HepG2 (cell line): ENCODE data around the gene ATG4B. TPM values are rescaled to one million over a fixed set of nuclear protein-coding genes. Genes with fewer than 3 reads are reported as not detected.

Experiments
- ATAC-seq: fragments of 200-7000 bp; cut with Tn5 transposase; 3 replicates; pipeline ENCODE4 v1.9.1; 2020; ENCODE audit warnings: mild to moderate bottlenecking, moderate library complexity
- BruUV-seq: library from RNA; stranded (reverse); fragments of 400-500 nt; replicated peaks from 2 replicates; lab custom pipeline; 2021; lab: Mats Ljungman, UMichigan
- CTCF ChIA-PET: fragments of 300-600 bp; formaldehyde crosslinking; extraction: SDS; loops from one replicate; lab custom pipeline; 2021; ENCODE audit warnings: low total read pairs, inconsistent platforms, low intra/inter-chr PET ratio; lab: Yijun Ruan, JAX
- POLR2A ChIA-PET: fragments of 350-600 bp; sonication (Branson Sonifier 250); formaldehyde crosslinking; loops from one replicate; lab custom pipeline; 2020; ENCODE audit warnings: antibody characterized with exemption, inconsistent platforms; lab: Yijun Ruan, JAX
- DNase-seq: peaks from one replicate; pipeline ENCODE4 v3.0.0-alpha.2; 2015; ENCODE audit warnings: low spot score
- FAIRE-seq: peaks from 3 replicates; lab custom pipeline; 2011; peaks lifted over from hg19 to GRCh38; lab: Jason Lieb, UNC
- H2AFZ ChIP-seq: one replicate; pipeline ENCODE4 v1.6.1; 2011; ENCODE audit warnings: low read length, inconsistent platforms
- H3K27ac ChIP-seq: fragments of 300-600 bp; 3 replicates; pipeline ENCODE4 v1.8.0; 2011; ENCODE audit warnings: mixed run types, mild to moderate bottlenecking, mixed read lengths, low read length, inconsistent platforms; ENCODE audit not compliant: insufficient read depth; ENCODE audit errors: extremely low read length
- H3K27me3 ChIP-seq, 2 experiments: fragments of 200-600 bp in 1 of 2; 2 replicates in 1 of 2; 3 replicates in 1 of 2; pipeline versions ENCODE4 v1.6.0 to v1.8.0; 2011; ENCODE audit warnings: low read length in 2 of 2, mild to moderate bottlenecking in 2 of 2, moderate library complexity in 2 of 2, inconsistent platforms in 1 of 2; ENCODE audit not compliant: insufficient read depth in 2 of 2, control insufficient read depth in 1 of 2
- H3K36me3 ChIP-seq, 2 experiments: fragments of 200-600 bp in 1 of 2; replicated peaks in 1 of 2; 2 replicates in 1 of 2; 3 replicates in 1 of 2; pipeline versions ENCODE4 v1.5.1 to v1.8.0; 2011; ENCODE audit warnings: low read length in 2 of 2, inconsistent platforms in 1 of 2; ENCODE audit not compliant: insufficient read depth in 2 of 2, control insufficient read depth in 1 of 2
- H3K4me1 ChIP-seq: 2 replicates; pipeline ENCODE4 v1.5.1; 2012; ENCODE audit warnings: low read length, inconsistent platforms; ENCODE audit not compliant: insufficient read depth
- H3K4me2 ChIP-seq: 2 replicates; pipeline ENCODE4 v1.6.0; 2011; ENCODE audit warnings: low read depth, low read length, inconsistent platforms
- H3K4me3 ChIP-seq, 3 experiments: fragments of 200-600 bp in 1 of 3; sonication (generic), shearing (Covaris generic) in 1 of 3; replicated peaks in 1 of 3; 2 replicates each; pipeline ENCODE4 v1.5.1; 2011 to 2016; ENCODE audit warnings: low read length in 3 of 3, inconsistent platforms in 2 of 3, low read depth in 2 of 3, mild to moderate bottlenecking in 2 of 3, control low read depth in 1 of 3, mixed read lengths in 1 of 3; ENCODE audit not compliant: insufficient read depth in 1 of 3
- H3K79me2 ChIP-seq: one replicate; pipeline ENCODE4 v1.6.1; 2011; ENCODE audit warnings: low read length, inconsistent platforms; ENCODE audit not compliant: insufficient read depth
- H3K9ac ChIP-seq: 2 replicates; pipeline ENCODE4 v1.6.0; 2011; ENCODE audit warnings: mild to moderate bottlenecking, low read depth, low read length, inconsistent platforms; ENCODE audit not compliant: insufficient read depth
- H3K9me3 ChIP-seq: 2 replicates; pipeline ENCODE4 v1.5.1; 2012; ENCODE audit warnings: mild to moderate bottlenecking, low read length
- H4K20me1 ChIP-seq: 2 replicates; pipeline ENCODE4 v1.6.0; 2011; ENCODE audit warnings: inconsistent platforms, mild to moderate bottlenecking, low read length, moderate library complexity; ENCODE audit not compliant: insufficient read depth
- ASH2L ChIP-seq: fragments of 300-600, 200-600 bp; sonication (generic); IDR thresholded peaks from 2 replicates; pipeline ENCODE4 v1.7.0; 2017; ENCODE audit warnings: low read depth, mild to moderate bottlenecking, moderate library complexity, mixed read lengths, low read length; ENCODE audit not compliant: insufficient read length
- ATM ChIP-seq: fragments of 450-650 bp; IDR thresholded peaks from 2 replicates; pipeline ENCODE4 v1.7.1; 2017; ENCODE audit warnings: mild to moderate bottlenecking, borderline replicate concordance
- LCORL ChIP-seq, 2 experiments: fragments of 450-650 bp in 1 of 2; sonication (generic) in 1 of 2; formaldehyde crosslinking in 1 of 2; IDR thresholded peaks; 2 replicates each; pipeline versions ENCODE4 v1.5.0 to v1.6.1; 2017 to 2020; ENCODE audit warnings: antibody characterized with exemption in 1 of 2, missing genetic modification reagents in 1 of 2
- RFX5 ChIP-seq: IDR thresholded peaks from 2 replicates; pipeline ENCODE4 v1.6.1; 2011; ENCODE audit warnings: low read depth, low read length, improper control_type of control experiment
- SRSF9 ChIP-seq: fragments of 200-400 bp; formaldehyde crosslinking; IDR thresholded peaks from 2 replicates; pipeline ENCODE4 v1.6.1; 2018; ENCODE audit warnings: borderline replicate concordance, mild to moderate bottlenecking, low read depth, low read length; ENCODE audit not compliant: insufficient read depth, poor library complexity, severe bottlenecking
- ZNF674 ChIP-seq: sonication (generic); formaldehyde crosslinking; IDR thresholded peaks from 2 replicates; pipeline ENCODE4 v1.5.0; 2020; ENCODE audit warnings: low read depth, mild to moderate bottlenecking, missing genetic modification reagents
- WGBS: methylation state at CpG from one replicate; pipeline ENCODE4 v1.1.6; 2017; ENCODE audit warnings: low lambda C conversion rate; 5-methylcytosine and 5-hydroxymethylcytosine counted together
- in situ Hi-C: cut with HindIII; loops from 2 replicates; pipeline ENCODE4 v1.10.0; 2017; ENCODE audit warnings: low pct_unique_long_range_greater_than_20kb; ENCODE audit not compliant: extremely low pct_ligation_motif_present
- intact Hi-C: fragments of 100-400 bp; cut with micrococcal nuclease; formaldehyde crosslinking; loops from one replicate; pipeline ENCODE4 v1.10.0; 2022; ENCODE audit not compliant: unreplicated experiment
- polyA plus RNA-seq, 8 experiments: library from polyadenylated mRNA; depleted of rRNA in 3 of 8; stranded (reverse) in 7 of 8; unstranded in 1 of 8; fragments of >200 nt; fragmentation: Illumina TruSeq in 4 of 8; extraction: Trizol in 4 of 8; gene quantifications; 2 replicates each; pipeline versions ENCODE4 v1.2.1 to v1.2.3, GENCODE V29; 2011 to 2016; ENCODE audit warnings: low read depth in 4 of 8, missing spikeins in 1 of 8, mixed read lengths in 1 of 8; ENCODE audit not compliant: insufficient read depth in 1 of 8
- total RNA-seq, 5 experiments: library from RNA; depleted of rRNA; stranded (reverse); fragments of >200 nt; fragmentation: Illumina TruSeq; extraction: Trizol; gene quantifications; 2 replicates each; pipeline ENCODE4 v1.2.3, GENCODE V29; 2016; ENCODE audit warnings: low read depth in 1 of 5
- TF ChIP-seq, protein P1 (sequence below): sonication (generic); formaldehyde crosslinking; IDR thresholded peaks from 2 replicates; pipeline ENCODE4 v1.5.0; 2020; ENCODE audit warnings: missing genetic modification reagents, mild to moderate bottlenecking, borderline replicate concordance
- TF ChIP-seq, protein P2 (sequence below): sonication (generic); formaldehyde crosslinking; IDR thresholded peaks from 2 replicates; pipeline ENCODE4 v1.4.0; 2020; ENCODE audit warnings: mild to moderate bottlenecking, low read depth, missing genetic modification reagents
- TF ChIP-seq, protein P3 (sequence below): sonication (generic); formaldehyde crosslinking; IDR thresholded peaks from 2 replicates; pipeline ENCODE4 v1.4.0; 2020; ENCODE audit warnings: missing genetic modification reagents, borderline replicate concordance

ATG4B gene
- total and polyA plus RNA-seq, 2 of the 13 experiments (the other 11 are each of a cell fraction or from before 2014, with no cell fraction given), result 95.5 to 239 TPM

DNA sequence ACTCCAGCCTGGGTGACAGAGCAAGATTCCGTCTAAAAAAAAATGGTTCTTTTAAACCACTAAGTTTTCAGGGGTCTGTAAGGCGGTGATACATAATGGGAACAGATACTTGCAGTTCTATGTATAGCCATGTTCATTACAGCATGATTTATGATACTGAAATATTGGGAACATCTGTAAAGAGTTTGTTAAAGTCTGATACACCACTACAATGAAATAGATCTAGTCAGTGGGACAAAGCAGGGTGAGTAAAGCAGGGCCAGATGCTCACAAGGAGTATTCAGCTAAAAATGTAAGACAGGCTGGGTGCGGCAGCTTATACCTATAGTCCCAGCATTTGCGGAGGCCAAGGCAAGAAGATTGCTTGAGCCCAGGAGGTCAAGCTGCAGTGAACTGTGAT is 58.2 kb downstream of the ATG4B start:
- Histone ChIP-seq H3K27ac (no peak overlapping the region), H2AFZ (no peak overlapping the region), H3K4me2 (no peak overlapping the region), H3K9ac (no peak overlapping the region), H3K4me1 (peaks cover 16% of the 10 kb centered on the region), H3K9me3 (no peaks in the 10 kb centered on the region), H3K27me3 (no peaks in the 10 kb centered on the region), H3K4me3 (no peak overlapping the region), H3K79me2 (peaks cover 2% of the 10 kb centered on the region), H3K36me3 (peaks cover 5 to 25% of the 10 kb centered on the region in 2 experiments), H4K20me1 (no peaks in the 10 kb centered on the region)
- DNase-seq, result no peak
- no peak for FAIRE-seq
- ChIA-PET POLR2A (interaction anchor here (2.0 kb wide), 1 partner anchor 9 kb away, joined by 10 read pairs; the partner anchor contains the start of gene DTYMK), CTCF (no interaction called here)
- TF ChIP-seq SRSF9 (no peak), LCORL (IDR thresholded peaks at IDR 0.05) (no peak), LCORL (CRISPR knock-in tag; IDR thresholded peaks at IDR 0.05) (no peak), ZNF674 (CRISPR knock-in tag) (no peak), ATM (no peak), RFX5 (no peak), ASH2L (no peak)
- TF ChIP-seq, protein P1, sequence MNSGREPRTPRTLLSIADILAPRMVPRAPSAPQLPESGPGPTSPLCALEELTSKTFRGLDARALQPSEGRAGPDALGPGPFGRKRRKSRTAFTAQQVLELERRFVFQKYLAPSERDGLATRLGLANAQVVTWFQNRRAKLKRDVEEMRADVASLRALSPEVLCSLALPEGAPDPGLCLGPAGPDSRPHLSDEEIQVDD (CRISPR knock-in tag), result no peak
- TF ChIP-seq, protein P2, sequence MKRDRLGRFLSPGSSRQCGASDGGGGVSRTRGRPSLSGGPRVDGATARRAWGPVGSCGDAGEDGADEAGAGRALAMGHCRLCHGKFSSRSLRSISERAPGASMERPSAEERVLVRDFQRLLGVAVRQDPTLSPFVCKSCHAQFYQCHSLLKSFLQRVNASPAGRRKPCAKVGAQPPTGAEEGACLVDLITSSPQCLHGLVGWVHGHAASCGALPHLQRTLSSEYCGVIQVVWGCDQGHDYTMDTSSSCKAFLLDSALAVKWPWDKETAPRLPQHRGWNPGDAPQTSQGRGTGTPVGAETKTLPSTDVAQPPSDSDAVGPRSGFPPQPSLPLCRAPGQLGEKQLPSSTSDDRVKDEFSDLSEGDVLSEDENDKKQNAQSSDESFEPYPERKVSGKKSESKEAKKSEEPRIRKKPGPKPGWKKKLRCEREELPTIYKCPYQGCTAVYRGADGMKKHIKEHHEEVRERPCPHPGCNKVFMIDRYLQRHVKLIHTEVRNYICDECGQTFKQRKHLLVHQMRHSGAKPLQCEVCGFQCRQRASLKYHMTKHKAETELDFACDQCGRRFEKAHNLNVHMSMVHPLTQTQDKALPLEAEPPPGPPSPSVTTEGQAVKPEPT (CRISPR knock-in tag), result no peak
- TF ChIP-seq, protein P3, sequence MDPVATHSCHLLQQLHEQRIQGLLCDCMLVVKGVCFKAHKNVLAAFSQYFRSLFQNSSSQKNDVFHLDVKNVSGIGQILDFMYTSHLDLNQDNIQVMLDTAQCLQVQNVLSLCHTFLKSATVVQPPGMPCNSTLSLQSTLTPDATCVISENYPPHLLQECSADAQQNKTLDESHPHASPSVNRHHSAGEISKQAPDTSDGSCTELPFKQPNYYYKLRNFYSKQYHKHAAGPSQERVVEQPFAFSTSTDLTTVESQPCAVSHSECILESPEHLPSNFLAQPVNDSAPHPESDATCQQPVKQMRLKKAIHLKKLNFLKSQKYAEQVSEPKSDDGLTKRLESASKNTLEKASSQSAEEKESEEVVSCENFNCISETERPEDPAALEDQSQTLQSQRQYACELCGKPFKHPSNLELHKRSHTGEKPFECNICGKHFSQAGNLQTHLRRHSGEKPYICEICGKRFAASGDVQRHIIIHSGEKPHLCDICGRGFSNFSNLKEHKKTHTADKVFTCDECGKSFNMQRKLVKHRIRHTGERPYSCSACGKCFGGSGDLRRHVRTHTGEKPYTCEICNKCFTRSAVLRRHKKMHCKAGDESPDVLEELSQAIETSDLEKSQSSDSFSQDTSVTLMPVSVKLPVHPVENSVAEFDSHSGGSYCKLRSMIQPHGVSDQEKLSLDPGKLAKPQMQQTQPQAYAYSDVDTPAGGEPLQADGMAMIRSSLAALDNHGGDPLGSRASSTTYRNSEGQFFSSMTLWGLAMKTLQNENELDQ (CRISPR knock-in tag), result no peak
- 98% methylated on average over 4 of the region's 4 CpGs for WGBS
- no peak for ATAC-seq
- in situ Hi-C loops (no loop called here), intact Hi-C loops (no loop called here)
- TSS peak; percentile 22 for BruUV-seq
